ENCODE results near the gene IGFBP3.

Gene IGFBP3

DNA sequence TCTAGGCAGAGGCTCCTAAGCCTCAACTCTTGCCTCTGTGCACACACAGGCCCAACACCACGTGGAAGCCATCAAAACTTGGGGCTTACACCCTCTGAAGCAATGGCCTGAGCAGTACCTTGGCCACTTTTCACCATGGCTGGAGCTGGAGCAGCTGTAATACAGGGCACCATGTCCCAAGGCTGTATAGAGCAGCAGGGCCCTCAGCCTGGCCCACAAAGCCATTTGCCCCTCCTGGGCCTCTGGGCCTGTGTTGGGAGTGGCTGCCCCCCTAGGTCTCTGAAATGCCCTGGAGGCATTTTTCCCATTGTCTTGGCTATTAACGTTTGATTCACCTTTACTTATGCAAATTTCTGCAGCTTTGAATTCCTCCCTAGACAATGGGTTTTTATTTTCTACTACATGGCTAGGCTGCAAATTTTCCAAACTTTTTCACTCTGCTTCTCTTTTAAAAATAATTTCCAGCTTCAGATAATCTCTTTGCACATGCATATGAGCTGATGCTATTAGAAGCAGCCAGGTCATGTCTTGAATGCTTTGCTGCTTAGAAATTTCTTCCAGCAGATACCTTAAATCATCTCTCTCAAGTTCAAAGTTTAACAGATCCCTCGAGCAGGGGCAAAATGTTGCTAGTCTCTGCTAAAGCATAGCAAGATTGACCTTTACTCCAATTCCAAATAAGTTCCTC lies 42.5 kb downstream of the IGFBP3 start:
- Histone ChIP-seq H3K27ac (no peak overlapping the region), H3K4me3 (no peak overlapping the region)

DNA sequence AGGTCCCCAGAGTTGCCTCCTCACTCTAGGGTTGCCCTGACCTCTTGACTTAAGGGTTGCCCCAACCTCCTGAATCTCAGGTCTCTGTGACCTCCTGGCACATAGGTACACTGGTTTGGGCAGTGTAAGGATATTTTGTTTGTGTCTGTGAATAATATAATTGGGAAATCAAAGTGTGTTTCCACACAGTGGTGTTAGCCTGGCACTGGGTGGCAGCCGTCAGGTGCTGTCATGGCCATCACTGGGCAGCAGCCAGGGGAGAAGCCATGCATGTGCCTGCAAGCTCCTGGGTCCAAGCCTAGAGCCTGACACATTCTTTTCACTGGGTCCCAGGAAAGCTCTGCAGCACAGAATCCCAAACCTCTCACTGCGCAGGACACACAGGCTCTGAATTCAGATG lies 44.6 kb downstream of the IGFBP3 start:
- H3K27ac ChIP-seq = no peak overlapping the region
- no peak overlapping the region for H3K4me3 ChIP-seq

DNA sequence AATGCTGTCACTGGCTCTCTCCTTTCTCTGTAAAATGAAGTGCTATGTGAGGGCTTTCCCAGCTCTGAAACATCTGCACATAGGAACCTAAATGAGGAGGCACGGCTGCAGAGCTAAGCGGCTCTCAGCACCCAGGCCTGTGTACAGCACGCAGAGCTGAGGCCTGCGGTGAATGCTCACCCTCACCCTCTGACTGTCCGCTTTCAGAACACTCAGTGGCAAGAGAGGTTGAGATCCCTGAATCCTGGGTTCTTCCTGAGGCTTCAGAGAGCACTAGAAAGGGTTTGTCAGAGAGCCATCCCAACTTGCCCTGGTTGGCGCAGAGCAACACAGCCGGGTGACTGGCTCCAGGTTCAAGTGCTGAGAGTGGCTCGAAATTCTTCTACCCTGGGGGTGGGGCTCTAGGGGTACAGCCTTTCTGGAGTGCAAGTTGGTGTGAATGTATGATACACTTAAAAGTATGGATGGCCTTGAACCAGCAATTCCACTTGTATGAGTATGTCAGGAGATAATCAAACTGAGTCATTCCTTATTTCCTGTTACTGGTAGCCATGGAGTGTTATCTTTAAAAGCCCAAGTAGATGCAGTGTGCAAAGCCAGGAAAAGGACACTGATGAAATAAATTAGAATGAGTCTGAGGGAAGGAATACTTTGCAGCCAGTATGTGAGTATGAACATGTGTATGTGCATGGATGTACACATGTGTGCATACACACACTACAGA lies 46.5 kb downstream of the IGFBP3 start:
- no peak overlapping the region for H3K4me3 ChIP-seq
- no peak overlapping the region for H3K27ac ChIP-seq

DNA sequence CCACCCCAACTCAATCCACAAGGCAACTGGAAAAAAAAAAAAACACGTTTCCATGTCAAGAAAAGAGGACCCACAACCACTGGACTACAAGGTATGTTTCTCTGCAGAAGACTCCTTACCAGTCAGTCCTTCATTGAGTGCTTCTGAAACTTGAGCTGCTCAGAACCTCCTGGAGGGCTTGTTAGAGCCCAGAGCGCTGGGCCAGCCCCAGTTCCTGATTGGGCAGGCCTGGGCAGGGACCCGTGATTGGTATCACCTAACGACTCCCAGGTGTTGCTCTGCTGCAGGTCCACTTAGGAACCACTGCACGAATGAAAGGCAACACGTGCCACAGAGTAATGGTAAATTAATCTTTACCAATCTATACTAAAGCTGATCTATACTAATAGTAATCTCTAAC lies 47.7 kb downstream of the IGFBP3 start:
- no peak overlapping the region for H3K27ac ChIP-seq
- no peak overlapping the region for H3K4me3 ChIP-seq

DNA sequence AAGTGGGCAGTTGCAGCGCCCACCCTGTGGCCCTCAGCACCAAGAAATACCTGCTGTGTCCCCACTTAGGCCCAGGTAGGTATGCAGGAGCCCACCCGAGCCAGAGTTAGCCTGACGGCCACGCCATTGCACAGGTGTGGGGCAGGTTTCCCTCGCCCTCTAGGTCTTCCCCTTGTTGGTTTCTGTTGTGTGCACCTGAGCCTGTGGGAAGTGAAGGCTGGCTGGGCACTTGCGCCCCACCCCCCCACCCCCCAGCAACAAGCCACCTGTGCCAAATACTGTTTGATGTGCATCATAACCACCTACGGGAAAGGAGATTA lies 48.1 kb downstream of the IGFBP3 start, which contains the start of gene CCDC201:
CCDC201 (minus strand) TSS at position 48 of the 320 bp plus-strand sequence. CDS start 75 bp downstream, outside the sequence.
- H3K4me3 ChIP-seq = no peak within 1 kb of the TSS
- H3K27ac ChIP-seq = no peak within 1 kb of the TSS

DNA sequence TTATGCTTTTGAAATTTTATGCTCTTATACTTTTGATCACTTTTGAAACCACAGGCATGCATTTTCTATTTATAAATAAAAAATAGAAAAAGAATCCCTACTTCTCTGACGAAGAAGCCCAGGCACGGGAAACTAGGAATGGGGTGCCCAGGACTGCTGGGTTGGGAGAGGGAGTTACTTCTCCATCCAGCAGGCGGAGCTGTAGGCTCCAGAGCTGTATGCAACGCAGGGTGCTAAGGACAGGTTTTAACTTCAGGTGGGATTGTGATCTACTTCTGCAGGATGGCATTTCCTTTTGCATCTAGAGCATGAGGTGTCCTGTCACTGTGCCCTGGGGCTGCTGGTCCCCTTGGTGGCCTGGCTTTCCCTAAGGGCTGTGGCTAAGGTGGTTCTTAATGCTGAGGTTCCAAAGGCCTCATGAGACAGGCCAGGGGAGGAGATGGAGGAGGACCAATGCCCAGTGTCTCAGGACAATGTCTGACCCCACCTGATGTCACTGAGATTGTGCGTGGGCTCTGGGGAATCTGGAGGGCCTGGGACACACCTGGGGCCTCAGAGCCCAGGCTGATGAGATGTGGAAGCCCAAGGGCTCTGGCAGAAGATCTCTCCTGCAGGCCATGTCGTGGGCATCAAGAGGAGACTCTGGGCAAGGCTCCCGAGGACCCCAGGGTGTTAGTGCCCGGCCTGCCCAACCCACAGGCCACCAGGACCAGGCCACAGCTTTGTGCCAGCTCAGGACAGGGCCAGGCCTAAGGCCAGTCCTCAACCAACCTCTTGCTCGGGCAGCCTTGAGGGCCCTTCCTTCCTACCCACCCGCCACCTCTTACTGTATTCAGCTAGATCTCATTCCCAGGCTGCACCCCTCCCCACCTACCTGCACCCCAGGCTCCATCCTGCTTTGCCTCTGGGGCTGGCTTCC lies 48.7 kb downstream of the IGFBP3 start:
- H3K27ac ChIP-seq = no peak overlapping the region
- no peak overlapping the region for H3K4me3 ChIP-seq

DNA sequence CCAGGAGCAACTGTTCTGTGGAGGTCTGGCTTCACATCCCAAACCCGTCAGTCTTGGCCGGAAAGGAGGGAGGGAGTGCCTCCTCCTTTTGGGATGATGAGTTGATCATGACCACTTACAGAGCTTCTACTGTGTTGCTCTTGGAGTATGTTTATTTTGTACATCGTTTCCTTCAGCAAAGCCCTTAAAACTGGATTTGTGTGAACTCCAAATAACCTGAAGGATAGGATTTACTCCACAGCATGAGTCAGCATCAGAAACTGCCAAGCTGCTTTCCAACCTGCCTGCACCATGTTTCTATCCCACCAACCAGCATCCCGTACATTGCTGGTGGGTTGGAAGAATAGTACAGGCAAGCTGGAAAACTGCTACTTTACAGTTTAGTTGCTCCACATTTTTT lies 51.6 kb downstream of the IGFBP3 start:
- Histone ChIP-seq H3K4me3 (no peak overlapping the region), H3K27ac (no peak overlapping the region)

DNA sequence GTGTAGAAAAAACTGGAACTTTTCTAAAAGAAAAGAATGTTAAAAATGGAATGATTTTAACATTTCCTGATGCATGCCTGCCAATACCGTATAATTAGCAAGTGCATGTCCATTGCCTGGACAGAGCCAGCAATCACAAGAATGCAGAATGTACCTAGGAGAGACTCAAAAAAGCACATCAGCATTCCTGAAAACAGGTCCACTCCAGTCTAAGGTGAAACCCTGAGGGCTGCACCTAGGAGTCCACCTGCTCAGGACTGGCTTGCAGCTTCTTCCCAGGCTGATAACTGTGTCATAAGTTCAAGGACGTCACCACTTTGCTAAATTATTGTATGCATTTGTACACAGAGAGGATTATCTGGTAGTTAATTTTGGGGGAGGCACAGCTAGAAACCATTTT lies 53.6 kb downstream of the IGFBP3 start:
- Histone ChIP-seq H3K27ac (no peak overlapping the region), H3K4me3 (no peak overlapping the region)

DNA sequence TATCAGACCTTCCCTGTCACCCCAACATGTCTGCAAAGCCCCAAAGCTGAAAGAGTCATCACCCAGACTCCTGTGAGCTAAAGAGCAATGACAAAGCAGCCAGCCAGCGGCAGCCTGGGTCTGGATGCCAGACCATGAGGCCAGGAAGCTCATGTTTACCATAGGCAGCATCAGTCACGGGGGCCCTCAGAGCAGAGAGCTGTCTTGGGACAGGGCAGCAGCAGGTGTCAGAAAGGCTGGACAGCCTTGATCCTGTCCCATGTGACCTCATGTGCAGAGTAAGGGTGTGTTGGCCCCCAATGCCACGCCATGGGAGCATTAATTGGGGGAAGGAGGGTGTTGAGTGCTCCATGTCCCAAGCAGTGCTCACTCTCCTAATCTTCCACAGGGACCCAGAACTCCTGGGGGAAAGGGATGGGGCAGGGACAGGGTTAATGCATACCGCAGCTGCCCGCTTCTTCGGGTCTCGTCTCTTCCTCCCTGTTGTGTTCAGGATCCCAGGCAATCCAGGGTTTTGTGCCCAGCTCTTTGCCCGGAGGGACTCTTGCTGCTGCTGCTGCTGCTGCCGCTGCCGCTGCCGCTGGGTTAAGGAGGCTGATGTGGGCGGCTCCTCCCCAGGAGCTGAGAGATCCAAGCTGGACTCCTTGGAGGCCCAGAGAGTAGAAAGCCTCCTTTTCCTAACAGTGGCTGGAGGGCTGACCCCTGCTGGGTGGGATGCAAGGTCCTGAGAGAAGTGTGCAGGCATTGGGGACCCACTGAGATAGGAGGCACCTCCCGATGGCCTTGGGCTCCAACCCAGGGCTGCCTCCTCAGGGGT lies 55.3 kb downstream of the IGFBP3 start:
- Histone ChIP-seq H3K27ac (no peak overlapping the region), H3K4me3 (no peak overlapping the region)

DNA sequence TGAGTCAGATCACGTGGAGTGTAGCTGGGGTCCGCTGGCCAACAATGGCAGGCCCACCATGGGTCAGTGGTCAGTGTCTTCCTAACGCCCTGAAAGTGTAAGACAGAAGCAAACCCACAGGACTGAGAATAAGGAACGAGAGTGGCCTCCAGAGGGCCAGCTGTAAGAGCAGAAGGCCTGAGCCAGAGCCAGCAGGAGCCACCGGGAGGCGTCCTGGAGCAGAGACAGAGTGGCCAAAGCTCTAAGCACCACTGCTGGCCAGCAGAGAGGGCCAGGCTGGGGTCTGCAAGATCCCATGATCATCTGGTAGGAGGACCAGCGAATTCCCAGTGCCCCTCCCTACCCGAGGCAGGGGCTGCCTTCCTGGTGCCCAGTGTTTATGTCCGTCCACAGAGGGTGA lies 57.4 kb downstream of the IGFBP3 start:
- Histone ChIP-seq H3K27ac (no peak overlapping the region), H3K4me3 (no peak overlapping the region)
